ENCODE results near the gene ERO1A.

The ERO1A gene

GRCh38 chr14:52695481-52696091, at the start of gene ERO1A:
ERO1A (minus strand) TSS chr14:52695558; CDS start chr14:52695481, 77 bp downstream.
- no peak for TF ChIP-seq SUZ12 (IDR thresholded peaks at IDR 0.05; ENCODE audit: extremely low read depth, insufficient read depth, insufficient read length)
- TF ChIP-seq YY1 (IDR thresholded peaks at IDR 0.05; ENCODE audit: insufficient read depth, insufficient read length), result no peak
- no peak for DNase-seq (ENCODE audit: low read depth, low spot score)
- Histone ChIP-seq H3K9ac (ENCODE audit: insufficient read length, low read depth) (peak within 1 kb of the TSS; percentile 92), H3K4me1 (ENCODE audit: insufficient read depth, insufficient read length) (no peaks in the 10 kb centered on the region), H3K36me3 (ENCODE audit: insufficient read depth, insufficient read length, low read length) (no peaks in the 10 kb centered on the region), H3K4me3 (ENCODE audit: insufficient read length, low read depth) (peak within 1 kb of the TSS; percentile 84), H3K9me3 (ENCODE audit: insufficient read depth, low read length) (no peaks in the 10 kb centered on the region), H3K27me3 (ENCODE audit: insufficient read depth, insufficient read length) (no peaks in the 10 kb centered on the region)

- H3K27me3 ChIP-seq (ENCODE audit: insufficient read depth, insufficient read length), result no peaks in the 10 kb centered on the region
- H3K9me3 ChIP-seq (ENCODE audit: insufficient read depth, low read length), result no peaks in the 10 kb centered on the region
- H3K4me3 ChIP-seq (ENCODE audit: insufficient read length, low read depth), result no peak overlapping the region
- no peak for DNase-seq (ENCODE audit: low read depth, low spot score)
- H3K36me3 ChIP-seq (ENCODE audit: insufficient read depth, insufficient read length, low read length), result peaks cover 3% of the 10 kb centered on the region
- H3K9ac ChIP-seq (ENCODE audit: insufficient read length, low read depth), result no peak overlapping the region
- TF ChIP-seq SUZ12 (IDR thresholded peaks at IDR 0.05; ENCODE audit: extremely low read depth, insufficient read depth, insufficient read length) (no peak), YY1 (IDR thresholded peaks at IDR 0.05; ENCODE audit: insufficient read depth, insufficient read length) (no peak)
- no peaks in the 10 kb centered on the region for H3K4me1 ChIP-seq (ENCODE audit: insufficient read depth, insufficient read length)
Observed at GRCh38 chr14:52741865-52742264, 46.5 kb upstream of the ERO1A start.

- Histone ChIP-seq H3K36me3 (ENCODE audit: insufficient read depth, insufficient read length, low read length) (peaks cover 3% of the 10 kb centered on the region), H3K4me3 (ENCODE audit: insufficient read length, low read depth) (no peak overlapping the region), H3K27me3 (ENCODE audit: insufficient read depth, insufficient read length) (no peaks in the 10 kb centered on the region), H3K4me1 (ENCODE audit: insufficient read depth, insufficient read length) (no peaks in the 10 kb centered on the region), H3K9me3 (ENCODE audit: insufficient read depth, low read length) (no peaks in the 10 kb centered on the region), H3K9ac (ENCODE audit: insufficient read length, low read depth) (no peak overlapping the region)
- no peak for TF ChIP-seq ZNF274 (IDR thresholded peaks at IDR 0.05; ENCODE audit: low read depth, low read length)
- no peak for TF ChIP-seq YY1 (IDR thresholded peaks at IDR 0.05; ENCODE audit: insufficient read depth, insufficient read length)
- TF ChIP-seq SUZ12 (IDR thresholded peaks at IDR 0.05; ENCODE audit: extremely low read depth, insufficient read depth, insufficient read length), result no peak
- DNase-seq (ENCODE audit: low read depth, low spot score), result no peak
Observed at GRCh38 chr14:52740751-52741150, 45.4 kb upstream of the ERO1A start.

GRCh38 chr14:52738409-52738808, 43.1 kb upstream of the ERO1A start:
- H3K27me3 ChIP-seq (ENCODE audit: insufficient read depth, insufficient read length), result no peaks in the 10 kb centered on the region
- H3K4me3 ChIP-seq (ENCODE audit: insufficient read length, low read depth), result no peak overlapping the region
- no peak for DNase-seq (ENCODE audit: low read depth, low spot score)
- TF ChIP-seq YY1 (IDR thresholded peaks at IDR 0.05; ENCODE audit: insufficient read depth, insufficient read length) (no peak), ZNF274 (IDR thresholded peaks at IDR 0.05; ENCODE audit: low read depth, low read length) (no peak), SUZ12 (IDR thresholded peaks at IDR 0.05; ENCODE audit: extremely low read depth, insufficient read depth, insufficient read length) (no peak)
- no peaks in the 10 kb centered on the region for H3K9me3 ChIP-seq (ENCODE audit: insufficient read depth, low read length)
- H3K4me1 ChIP-seq (ENCODE audit: insufficient read depth, insufficient read length), result no peaks in the 10 kb centered on the region
- peaks cover 12% of the 10 kb centered on the region for H3K36me3 ChIP-seq (ENCODE audit: insufficient read depth, insufficient read length, low read length)
- no peak overlapping the region for H3K9ac ChIP-seq (ENCODE audit: insufficient read length, low read depth)

- no peaks in the 10 kb centered on the region for H3K9me3 ChIP-seq (ENCODE audit: insufficient read depth, low read length)
- TF ChIP-seq YY1 (IDR thresholded peaks at IDR 0.05; ENCODE audit: insufficient read depth, insufficient read length), result no peak
- TF ChIP-seq SUZ12 (IDR thresholded peaks at IDR 0.05; ENCODE audit: extremely low read depth, insufficient read depth, insufficient read length), result no peak
- TF ChIP-seq ZNF274 (IDR thresholded peaks at IDR 0.05; ENCODE audit: low read depth, low read length), result no peak
- no peaks in the 10 kb centered on the region for H3K4me1 ChIP-seq (ENCODE audit: insufficient read depth, insufficient read length)
- no peak overlapping the region for H3K9ac ChIP-seq (ENCODE audit: insufficient read length, low read depth)
- no peak overlapping the region for H3K4me3 ChIP-seq (ENCODE audit: insufficient read length, low read depth)
- H3K27me3 ChIP-seq (ENCODE audit: insufficient read depth, insufficient read length), result no peaks in the 10 kb centered on the region
- H3K36me3 ChIP-seq (ENCODE audit: insufficient read depth, insufficient read length, low read length), result peaks cover 19% of the 10 kb centered on the region
- DNase-seq (ENCODE audit: low read depth, low spot score), result no peak
Observed at GRCh38 chr14:52735921-52736489, 40.6 kb upstream of the ERO1A start.

GRCh38 chr14:52733824-52734223, 38.5 kb upstream of the ERO1A start:
- Histone ChIP-seq H3K4me1 (ENCODE audit: insufficient read depth, insufficient read length) (no peaks in the 10 kb centered on the region), H3K4me3 (ENCODE audit: insufficient read length, low read depth) (no peak overlapping the region), H3K27me3 (ENCODE audit: insufficient read depth, insufficient read length) (no peaks in the 10 kb centered on the region), H3K9ac (ENCODE audit: insufficient read length, low read depth) (no peak overlapping the region), H3K36me3 (ENCODE audit: insufficient read depth, insufficient read length, low read length) (peaks cover 19% of the 10 kb centered on the region), H3K9me3 (ENCODE audit: insufficient read depth, low read length) (no peaks in the 10 kb centered on the region)
- no peak for DNase-seq (ENCODE audit: low read depth, low spot score)
- TF ChIP-seq SUZ12 (IDR thresholded peaks at IDR 0.05; ENCODE audit: extremely low read depth, insufficient read depth, insufficient read length), result no peak
- TF ChIP-seq YY1 (IDR thresholded peaks at IDR 0.05; ENCODE audit: insufficient read depth, insufficient read length), result no peak
- TF ChIP-seq ZNF274 (IDR thresholded peaks at IDR 0.05; ENCODE audit: low read depth, low read length), result no peak

- Histone ChIP-seq H3K4me3 (ENCODE audit: insufficient read length, low read depth) (peak overlapping the region; percentile 92), H3K27me3 (ENCODE audit: insufficient read depth, insufficient read length) (no peaks in the 10 kb centered on the region), H3K9me3 (ENCODE audit: insufficient read depth, low read length) (no peaks in the 10 kb centered on the region), H3K9ac (ENCODE audit: insufficient read length, low read depth) (peak overlapping the region; percentile 96), H3K4me1 (ENCODE audit: insufficient read depth, insufficient read length) (no peaks in the 10 kb centered on the region), H3K36me3 (ENCODE audit: insufficient read depth, insufficient read length, low read length) (peaks cover 38% of the 10 kb centered on the region)
- DNase-seq (ENCODE audit: low read depth, low spot score), result no peak
- TF ChIP-seq YY1 (IDR thresholded peaks at IDR 0.05; ENCODE audit: insufficient read depth, insufficient read length) (no peak), SUZ12 (IDR thresholded peaks at IDR 0.05; ENCODE audit: extremely low read depth, insufficient read depth, insufficient read length) (no peak), ZNF274 (IDR thresholded peaks at IDR 0.05; ENCODE audit: low read depth, low read length) (no peak)
Observed at GRCh38 chr14:52730709-52731111, 35.4 kb upstream of the ERO1A start.
